ENCODE results near the gene UBXN10.

The UBXN10 gene, protein sequence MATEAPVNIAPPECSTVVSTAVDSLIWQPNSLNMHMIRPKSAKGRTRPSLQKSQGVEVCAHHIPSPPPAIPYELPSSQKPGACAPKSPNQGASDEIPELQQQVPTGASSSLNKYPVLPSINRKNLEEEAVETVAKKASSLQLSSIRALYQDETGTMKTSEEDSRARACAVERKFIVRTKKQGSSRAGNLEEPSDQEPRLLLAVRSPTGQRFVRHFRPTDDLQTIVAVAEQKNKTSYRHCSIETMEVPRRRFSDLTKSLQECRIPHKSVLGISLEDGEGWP

DNA sequence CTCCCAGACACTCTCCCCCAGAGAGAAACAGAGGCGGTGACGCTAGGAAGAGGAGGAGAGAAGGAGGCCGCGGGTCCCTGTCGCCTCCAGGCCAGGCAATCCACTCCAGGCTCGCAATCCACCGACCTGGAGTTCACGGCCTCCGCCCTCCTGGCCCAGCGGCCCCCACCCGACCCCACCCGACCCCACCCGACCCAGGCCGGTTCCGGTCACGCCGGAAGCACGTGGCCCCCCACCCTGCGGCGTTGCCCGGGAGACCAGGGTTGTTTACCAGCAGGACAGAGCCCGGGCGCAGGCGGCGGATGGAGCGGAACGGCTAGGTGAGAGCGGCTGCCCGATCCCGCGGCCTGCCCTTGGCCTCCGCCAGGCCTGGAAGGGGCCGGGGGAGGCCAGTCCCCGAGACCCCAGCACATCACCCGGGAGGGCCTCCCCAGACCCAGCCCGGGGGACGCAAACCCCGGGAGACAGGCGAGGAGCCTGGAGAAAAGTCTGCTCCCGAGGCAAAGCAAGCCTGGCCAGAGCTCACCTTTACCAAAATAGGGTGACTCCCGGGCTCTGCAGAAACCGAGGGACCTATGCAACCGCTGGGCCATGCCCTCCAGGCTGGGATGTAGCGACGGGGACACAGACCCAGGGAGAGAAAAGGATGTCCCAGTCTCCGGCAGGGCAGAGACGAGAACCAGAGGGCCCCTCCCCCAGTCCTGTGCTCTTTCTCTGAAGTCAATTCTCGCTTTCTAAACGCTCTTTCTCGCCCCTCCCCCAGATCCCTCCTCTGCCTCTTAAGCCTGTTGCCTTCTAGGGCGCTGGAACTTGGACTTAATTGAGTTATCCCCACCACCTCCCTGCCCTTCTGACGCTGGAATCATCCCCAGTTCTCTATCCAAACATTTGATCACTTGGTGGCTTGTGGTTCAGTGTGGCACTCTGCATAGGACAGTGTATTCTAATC lies at the start of gene UBXN10, which contains the start of gene PLA2G2C:
Gene UBXN10 (plus strand): TSS at position 263 of the 949 bp plus-strand sequence. CDS start 4,466 bp downstream, outside the sequence.
Gene PLA2G2C (minus strand): TSS at position 685 of the 949 bp plus-strand sequence. CDS start 9,155 bp downstream, outside the sequence.
- no peak within 1 kb of the TSS for H3K27ac ChIP-seq
- no peak for TF ChIP-seq ZFX (IDR thresholded peaks at IDR 0.05; ENCODE audit: borderline replicate concordance)
- TF ChIP-seq, protein P1, sequence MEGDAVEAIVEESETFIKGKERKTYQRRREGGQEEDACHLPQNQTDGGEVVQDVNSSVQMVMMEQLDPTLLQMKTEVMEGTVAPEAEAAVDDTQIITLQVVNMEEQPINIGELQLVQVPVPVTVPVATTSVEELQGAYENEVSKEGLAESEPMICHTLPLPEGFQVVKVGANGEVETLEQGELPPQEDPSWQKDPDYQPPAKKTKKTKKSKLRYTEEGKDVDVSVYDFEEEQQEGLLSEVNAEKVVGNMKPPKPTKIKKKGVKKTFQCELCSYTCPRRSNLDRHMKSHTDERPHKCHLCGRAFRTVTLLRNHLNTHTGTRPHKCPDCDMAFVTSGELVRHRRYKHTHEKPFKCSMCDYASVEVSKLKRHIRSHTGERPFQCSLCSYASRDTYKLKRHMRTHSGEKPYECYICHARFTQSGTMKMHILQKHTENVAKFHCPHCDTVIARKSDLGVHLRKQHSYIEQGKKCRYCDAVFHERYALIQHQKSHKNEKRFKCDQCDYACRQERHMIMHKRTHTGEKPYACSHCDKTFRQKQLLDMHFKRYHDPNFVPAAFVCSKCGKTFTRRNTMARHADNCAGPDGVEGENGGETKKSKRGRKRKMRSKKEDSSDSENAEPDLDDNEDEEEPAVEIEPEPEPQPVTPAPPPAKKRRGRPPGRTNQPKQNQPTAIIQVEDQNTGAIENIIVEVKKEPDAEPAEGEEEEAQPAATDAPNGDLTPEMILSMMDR (IDR thresholded peaks at IDR 0.05): no peak

GRCh38 chr1:20136249-20136648 lies 49.6 kb upstream of the UBXN10 start:
- TF ChIP-seq, protein P1 (IDR thresholded peaks at IDR 0.05): no peak
- TF ChIP-seq ZFX (IDR thresholded peaks at IDR 0.05; ENCODE audit: borderline replicate concordance): no peak
- H3K27ac ChIP-seq: no peak overlapping the region

GRCh38 chr1:20137055-20137454 lies 48.8 kb upstream of the UBXN10 start:
- no peak overlapping the region for H3K27ac ChIP-seq
- TF ChIP-seq, protein P1 (IDR thresholded peaks at IDR 0.05): no peak
- no peak for TF ChIP-seq ZFX (IDR thresholded peaks at IDR 0.05; ENCODE audit: borderline replicate concordance)

- H3K27ac ChIP-seq: no peak overlapping the region
- no peak for TF ChIP-seq ZFX (IDR thresholded peaks at IDR 0.05; ENCODE audit: borderline replicate concordance)
- TF ChIP-seq, protein P1 (IDR thresholded peaks at IDR 0.05): no peak
Observed at GRCh38 chr1:20137604-20138003, 48.3 kb upstream of the UBXN10 start.

- H3K27ac ChIP-seq: no peak overlapping the region
- TF ChIP-seq, protein P1 (IDR thresholded peaks at IDR 0.05): no peak
- TF ChIP-seq ZFX (IDR thresholded peaks at IDR 0.05; ENCODE audit: borderline replicate concordance): no peak
Observed at GRCh38 chr1:20138346-20138745, 47.5 kb upstream of the UBXN10 start.

GRCh38 chr1:20138961-20139550 lies 46.8 kb upstream of the UBXN10 start, which contains the start of gene PLA2G2F:
Gene PLA2G2F (plus strand): TSS chr1:20139323. CDS start chr1:20139428, 105 bp downstream.
- no peak within 1 kb of the TSS for H3K27ac ChIP-seq
- TF ChIP-seq, protein P1 (IDR thresholded peaks at IDR 0.05): no peak
- TF ChIP-seq ZFX (IDR thresholded peaks at IDR 0.05; ENCODE audit: borderline replicate concordance): no peak

Data from 22Rv1 (cell line).